SU-DHL-6 (cell line): Measurements from ENCODE around the gene RGS3.

Source experiments
- H2AFZ ChIP-seq: fragments of 200-600 bp; sonication (generic); 2 replicates; pipeline ENCODE4 v1.6.1; 2014; ENCODE audit warnings: low read depth, mild to moderate bottlenecking, moderate library complexity, mixed read lengths, antibody characterized with exemption, low read length; ENCODE audit not compliant: severe bottlenecking
- H3F3A ChIP-seq: fragments of 200-600 bp; shearing (Covaris generic); 2 replicates; pipeline ENCODE4 v1.6.0; 2016; ENCODE audit warnings: antibody characterized with exemption, mild to moderate bottlenecking; ENCODE audit not compliant: insufficient read depth
- H3K27ac ChIP-seq: fragments of 200-600 bp; sonication (generic); 2 replicates; pipeline ENCODE4 v1.5.1; 2016; ENCODE audit warnings: low read depth, mild to moderate bottlenecking, low read length, moderate library complexity, mixed read lengths
- H3K27me3 ChIP-seq: fragments of 200-600 bp; sonication (generic), shearing (Covaris generic); 2 replicates; pipeline ENCODE4 v1.6.0; 2014; ENCODE audit warnings: mild to moderate bottlenecking, low read length
- H3K36me3 ChIP-seq: fragments of 200-600 bp; sonication (generic); 2 replicates; pipeline ENCODE4 v1.6.1; 2014; ENCODE audit warnings: mild to moderate bottlenecking, low read length, mixed read lengths
- H3K4me2 ChIP-seq: fragments of 300-600, 200-600 bp; shearing (Covaris generic), sonication (generic); 2 replicates; pipeline ENCODE4 v1.6.0; 2014; ENCODE audit warnings: low read length, low read depth, mild to moderate bottlenecking; ENCODE audit not compliant: poor library complexity, severe bottlenecking
- H3K4me3 ChIP-seq: fragments of 200-600 bp; sonication (generic); 2 replicates; pipeline ENCODE4 v1.5.1; 2014; ENCODE audit warnings: antibody characterized with exemption, low read length, mild to moderate bottlenecking, mixed read lengths; ENCODE audit not compliant: insufficient read depth, poor library complexity, severe bottlenecking
- H3K79me2 ChIP-seq: fragments of 200-600 bp; sonication (generic); 2 replicates; pipeline ENCODE4 v1.6.1; 2014; ENCODE audit warnings: mild to moderate bottlenecking, low read length, moderate library complexity; ENCODE audit not compliant: insufficient read depth
- H3K9ac ChIP-seq: fragments of 200-600 bp; sonication (generic); 2 replicates; pipeline ENCODE4 v1.7.0; 2014; ENCODE audit warnings: mild to moderate bottlenecking, low read length
- H3K9me2 ChIP-seq: fragments of 200-600 bp; sonication (generic); replicated peaks from 2 replicates; pipeline ENCODE4 v1.6.1; 2014; ENCODE audit warnings: low read length; ENCODE audit not compliant: insufficient read depth
- H3K9me3 ChIP-seq: fragments of 200-600 bp; sonication (generic); 2 replicates; pipeline ENCODE4 v1.6.1; 2014; ENCODE audit warnings: low read length, mixed read lengths; ENCODE audit not compliant: insufficient read depth
- H4K20me1 ChIP-seq: fragments of 200-600 bp; sonication (generic); 2 replicates; pipeline ENCODE4 v1.6.1; 2014; ENCODE audit warnings: low read depth, mild to moderate bottlenecking, antibody characterized with exemption, low read length, moderate library complexity, mixed read lengths
- EZH2phosphoT487 ChIP-seq: fragments of 200-600 bp; sonication (generic), shearing (Covaris generic); conservative IDR thresholded peaks from 2 replicates; pipeline ENCODE4 v1.6.1; 2018; ENCODE audit warnings: mild to moderate bottlenecking, antibody characterized with exemption, low read length, moderate library complexity, mixed read lengths
- TF ChIP-seq, protein P1 (sequence below): fragments of 200-600 bp; sonication (generic); IDR thresholded peaks from one replicate; pipeline ENCODE4 v1.5.1; 2017; ENCODE audit warnings: antibody characterized with exemption, mild to moderate bottlenecking, low read length, moderate library complexity; ENCODE audit not compliant: insufficient read depth, poor library complexity, severe bottlenecking

The RGS3 gene

DNA sequence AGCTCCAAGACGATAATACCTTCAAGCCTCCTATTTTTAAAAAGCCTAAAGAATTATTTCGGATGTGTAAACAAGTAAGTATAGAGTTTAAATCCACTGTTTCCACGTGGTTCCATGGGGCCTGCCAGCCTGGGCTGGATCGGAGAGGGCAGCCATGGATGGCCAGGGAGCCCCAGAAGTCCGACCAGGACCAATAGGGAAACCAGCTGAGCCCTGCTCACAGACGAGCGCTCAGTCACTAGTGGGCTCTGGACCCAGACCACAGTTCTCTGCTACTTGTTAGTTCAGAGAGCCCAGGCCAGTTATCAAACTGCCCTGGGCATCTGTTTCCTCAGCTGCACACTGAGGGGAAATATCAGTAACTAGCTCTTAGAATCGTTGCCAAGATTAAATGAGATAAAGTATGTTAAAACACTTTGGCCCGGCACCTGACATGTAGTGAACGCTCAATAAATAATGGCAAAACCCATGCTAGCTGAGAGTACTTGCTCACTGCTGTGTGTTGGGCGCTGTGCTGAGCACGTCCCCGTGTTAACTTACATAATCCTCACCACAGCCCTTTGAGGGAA is 124.8 kb downstream of the RGS3 start:
- no peaks in the 10 kb centered on the region; the same call in 1 of the 2 replicates for H4K20me1 ChIP-seq
- H3K9me3 ChIP-seq, result no peaks in the 10 kb centered on the region
- H3F3A ChIP-seq, result no peaks in the 10 kb centered on the region; the same call in 1 of the 2 replicates
- no peak overlapping the region for H3K4me3 ChIP-seq
- H3K27ac ChIP-seq, result no peak overlapping the region
- no peak overlapping the region for H2AFZ ChIP-seq
- H3K9ac ChIP-seq, result no peak overlapping the region
- no peaks in the 10 kb centered on the region for H3K27me3 ChIP-seq
- no peak overlapping the region for H3K4me2 ChIP-seq
- 0 out of 2 replicates have a peak, but pooled peaks cover 5% of the 10 kb centered on the region for H3K36me3 ChIP-seq
- 0 out of 2 replicates have a peak, but pooled peaks cover 3% of the 10 kb centered on the region for H3K79me2 ChIP-seq
- H3K9me2 ChIP-seq, result no peaks in the 10 kb centered on the region
- TF ChIP-seq EZH2phosphoT487, result no peak
- TF ChIP-seq, protein P1, sequence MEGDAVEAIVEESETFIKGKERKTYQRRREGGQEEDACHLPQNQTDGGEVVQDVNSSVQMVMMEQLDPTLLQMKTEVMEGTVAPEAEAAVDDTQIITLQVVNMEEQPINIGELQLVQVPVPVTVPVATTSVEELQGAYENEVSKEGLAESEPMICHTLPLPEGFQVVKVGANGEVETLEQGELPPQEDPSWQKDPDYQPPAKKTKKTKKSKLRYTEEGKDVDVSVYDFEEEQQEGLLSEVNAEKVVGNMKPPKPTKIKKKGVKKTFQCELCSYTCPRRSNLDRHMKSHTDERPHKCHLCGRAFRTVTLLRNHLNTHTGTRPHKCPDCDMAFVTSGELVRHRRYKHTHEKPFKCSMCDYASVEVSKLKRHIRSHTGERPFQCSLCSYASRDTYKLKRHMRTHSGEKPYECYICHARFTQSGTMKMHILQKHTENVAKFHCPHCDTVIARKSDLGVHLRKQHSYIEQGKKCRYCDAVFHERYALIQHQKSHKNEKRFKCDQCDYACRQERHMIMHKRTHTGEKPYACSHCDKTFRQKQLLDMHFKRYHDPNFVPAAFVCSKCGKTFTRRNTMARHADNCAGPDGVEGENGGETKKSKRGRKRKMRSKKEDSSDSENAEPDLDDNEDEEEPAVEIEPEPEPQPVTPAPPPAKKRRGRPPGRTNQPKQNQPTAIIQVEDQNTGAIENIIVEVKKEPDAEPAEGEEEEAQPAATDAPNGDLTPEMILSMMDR, result no peak

DNA sequence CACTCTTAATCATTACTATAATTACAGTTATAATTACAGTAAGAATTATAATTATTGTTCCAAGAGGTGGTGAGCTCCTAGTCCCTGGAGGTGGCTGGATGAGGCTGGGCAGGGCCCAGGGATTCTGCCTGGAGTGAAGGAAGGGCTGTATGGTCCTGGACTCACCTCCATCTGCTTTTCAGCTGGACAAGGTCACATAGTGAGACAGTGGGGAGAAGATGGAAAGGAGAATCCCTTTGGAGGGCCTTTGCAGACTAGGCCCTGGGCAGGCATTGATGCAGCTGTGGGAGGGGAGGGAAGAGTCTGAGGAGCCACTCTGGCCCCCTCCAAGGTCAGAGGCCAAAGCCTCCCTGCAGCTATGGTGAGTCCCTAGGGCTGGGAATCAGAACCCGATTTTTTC is 125.4 kb downstream of the RGS3 start:
- no peaks in the 10 kb centered on the region for H3K9me3 ChIP-seq
- no peak overlapping the region for H3K4me3 ChIP-seq
- H4K20me1 ChIP-seq, result no peaks in the 10 kb centered on the region; the same call in 1 of the 2 replicates
- H3K36me3 ChIP-seq, result 0 out of 2 replicates have a peak, but pooled peaks cover 5% of the 10 kb centered on the region
- no peak overlapping the region for H3K4me2 ChIP-seq
- H3K27ac ChIP-seq, result no peak overlapping the region
- no peak overlapping the region for H3K9ac ChIP-seq
- no peaks in the 10 kb centered on the region for H3K9me2 ChIP-seq
- H3K27me3 ChIP-seq, result no peaks in the 10 kb centered on the region
- H3F3A ChIP-seq, result no peaks in the 10 kb centered on the region; the same call in 1 of the 2 replicates
- H2AFZ ChIP-seq, result no peak overlapping the region
- H3K79me2 ChIP-seq, result no peaks in the 10 kb centered on the region
- TF ChIP-seq, protein P1, result no peak
- no peak for TF ChIP-seq EZH2phosphoT487

DNA sequence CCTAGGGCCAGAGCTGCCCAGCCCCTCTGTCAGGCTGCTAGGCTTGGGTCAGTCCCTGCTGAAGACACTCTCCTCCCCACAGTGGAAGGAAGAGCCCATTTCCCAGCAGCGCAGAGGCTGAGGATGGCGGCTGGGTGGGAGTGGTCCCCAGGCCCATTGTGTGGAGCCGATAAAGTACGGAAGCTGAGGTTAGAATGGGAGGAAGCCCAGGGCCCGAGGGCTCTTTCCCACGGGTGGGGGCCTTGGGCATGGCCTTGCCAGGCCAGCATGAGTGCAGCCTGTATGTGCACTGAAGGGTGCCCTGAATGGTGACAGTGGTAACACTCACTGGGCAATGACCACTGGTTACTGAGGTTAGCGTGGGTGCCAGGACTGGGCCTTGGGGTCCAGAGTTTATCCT is 125.9 kb downstream of the RGS3 start:
- H3F3A ChIP-seq, result no peaks in the 10 kb centered on the region; the same call in 1 of the 2 replicates
- H2AFZ ChIP-seq, result no peak overlapping the region
- no peak overlapping the region for H3K4me2 ChIP-seq
- H3K9ac ChIP-seq, result no peak overlapping the region
- H3K79me2 ChIP-seq, result no peaks in the 10 kb centered on the region
- no peaks in the 10 kb centered on the region for H3K27me3 ChIP-seq
- no peaks in the 10 kb centered on the region for H3K9me2 ChIP-seq
- no peaks in the 10 kb centered on the region; the same call in 1 of the 2 replicates for H4K20me1 ChIP-seq
- H3K36me3 ChIP-seq, result 0 out of 2 replicates have a peak, but pooled peaks cover 4% of the 10 kb centered on the region
- no peaks in the 10 kb centered on the region for H3K9me3 ChIP-seq
- no peak overlapping the region for H3K27ac ChIP-seq
- TF ChIP-seq, protein P1, result no peak
- TF ChIP-seq EZH2phosphoT487, result no peak
- H3K4me3 ChIP-seq, result no peak overlapping the region
